ENCODE data around the gene FAM117B. TPM values are rescaled to one million over a fixed set of nuclear protein-coding genes. Genes with fewer than 3 reads are reported as not detected.

The FAM117B gene
- total and polyA plus RNA-seq, 12 donors: 0.49 to 3.9 (median 2.3) TPM

DNA sequence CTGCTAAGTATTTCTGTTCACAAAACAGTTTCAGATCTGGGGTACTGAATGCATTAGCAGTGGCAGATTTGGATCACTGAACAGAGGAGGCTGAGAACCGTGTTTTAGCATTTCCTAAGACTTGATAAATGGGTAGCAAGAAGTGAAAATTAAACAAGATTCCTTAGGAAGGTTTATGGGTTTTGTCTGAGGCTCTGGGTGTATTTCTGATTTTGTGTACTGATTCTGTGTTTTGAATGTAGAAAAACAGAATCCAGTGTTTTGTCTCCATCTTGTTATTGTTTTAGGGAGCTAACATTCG lies 1.4 kb downstream of the FAM117B start:
- intact Hi-C loops (cut with DNase I): loop anchor here in 2 of 10 donors (10.0 kb wide), 2 partner anchors 169 to 261 kb away; partner anchors contain the start of gene BMPR2 (in 1 of the 2)
- peak overlapping the region in 9 of 10 donors; percentile 87 to 99 (median 97) for H3K4me3 ChIP-seq
- WGBS, 2 donors: 2 to 6% methylated on average over 2 of the region's 2 CpGs
- no peak for ATAC-seq
- no peaks in the 10 kb centered on the region for H3K9me3 ChIP-seq
- H3K4me1 ChIP-seq: peaks cover 3 to 30% (median 24%) of the 10 kb centered on the region in 9 donors
- TF ChIP-seq CTCF (IDR thresholded peaks at IDR 0.05): no peak
- no peaks in the 10 kb centered on the region for H3K27me3 ChIP-seq
- peak overlapping the region in 9 of 10 donors; percentile 63 to 95 (median 91) for H3K27ac ChIP-seq
- no peaks in the 10 kb centered on the region for H3K36me3 ChIP-seq
- DNase-seq: no peak

DNA sequence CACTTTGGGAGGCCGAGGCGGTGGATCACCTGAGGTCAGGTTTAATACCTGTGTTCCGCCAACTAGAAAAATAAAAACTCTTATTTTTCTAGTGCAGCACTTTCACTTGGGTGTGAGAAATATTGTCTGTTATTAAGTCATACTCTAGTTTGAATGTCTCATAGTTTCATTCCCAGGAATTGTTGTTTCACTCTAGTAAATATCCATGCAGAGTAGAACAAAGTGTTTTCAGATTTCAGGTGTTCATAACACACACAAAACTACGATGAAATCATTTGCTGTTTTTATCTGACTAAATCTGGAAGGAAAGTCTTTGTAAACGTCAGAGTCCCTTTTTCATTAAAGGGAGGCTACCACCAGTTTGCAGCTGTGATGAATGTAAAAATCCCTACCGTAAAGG lies 4.0 kb downstream of the FAM117B start:
- Histone ChIP-seq H3K9me3 (no peaks in the 10 kb centered on the region), H3K36me3 (no peaks in the 10 kb centered on the region), H3K27ac (no peak overlapping the region), H3K4me3 (no peak overlapping the region), H3K4me1 (peaks cover 3 to 41% (median 28%) of the 10 kb centered on the region in 9 donors), H3K27me3 (no peaks in the 10 kb centered on the region)
- WGBS, 2 donors: 87 to 92% methylated on average over 6 of the region's 6 CpGs
- TF ChIP-seq CTCF (IDR thresholded peaks at IDR 0.05): no peak
- ATAC-seq: no peak
- intact Hi-C loops (cut with DNase I): loop anchor here in 2 of 10 donors (10.0 kb wide), 2 partner anchors 166 to 264 kb away; partner anchors contain the start of gene BMPR2 (in 1 of the 2)
- no peak for DNase-seq

DNA sequence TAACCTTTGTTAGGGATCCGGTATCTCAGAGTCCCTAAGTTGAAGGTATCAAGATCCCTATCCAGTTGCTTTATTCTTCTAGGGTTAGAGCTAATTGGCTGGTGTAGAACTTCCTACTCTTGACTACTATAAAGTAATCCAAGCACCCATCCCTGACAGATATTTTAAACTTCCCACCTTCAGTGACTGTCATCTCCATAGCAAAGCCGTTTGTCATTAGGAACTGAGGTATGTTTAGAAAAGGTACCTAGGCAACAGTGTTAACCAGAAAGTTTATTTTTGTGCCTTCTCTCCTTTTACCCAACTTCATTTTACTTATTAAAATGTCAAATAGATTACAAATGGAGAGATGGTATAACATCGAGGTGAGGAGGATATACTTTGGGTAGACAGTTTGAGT lies 4.5 kb downstream of the FAM117B start:
- intact Hi-C loops (cut with DNase I): loop anchor here in 2 of 10 donors (10.0 kb wide), 2 partner anchors 166 to 264 kb away; partner anchors contain the start of gene BMPR2 (in 1 of the 2)
- no peak for DNase-seq
- Histone ChIP-seq H3K4me1 (peaks cover 3 to 39% (median 29%) of the 10 kb centered on the region in 9 donors), H3K4me3 (no peak overlapping the region), H3K27ac (no peak overlapping the region), H3K9me3 (no peaks in the 10 kb centered on the region), H3K36me3 (no peaks in the 10 kb centered on the region), H3K27me3 (no peaks in the 10 kb centered on the region)
- TF ChIP-seq CTCF (IDR thresholded peaks at IDR 0.05): no peak
- 79 to 82% methylated on average over 3 of the region's 3 CpGs for WGBS, 2 donors
- no peak for ATAC-seq

DNA sequence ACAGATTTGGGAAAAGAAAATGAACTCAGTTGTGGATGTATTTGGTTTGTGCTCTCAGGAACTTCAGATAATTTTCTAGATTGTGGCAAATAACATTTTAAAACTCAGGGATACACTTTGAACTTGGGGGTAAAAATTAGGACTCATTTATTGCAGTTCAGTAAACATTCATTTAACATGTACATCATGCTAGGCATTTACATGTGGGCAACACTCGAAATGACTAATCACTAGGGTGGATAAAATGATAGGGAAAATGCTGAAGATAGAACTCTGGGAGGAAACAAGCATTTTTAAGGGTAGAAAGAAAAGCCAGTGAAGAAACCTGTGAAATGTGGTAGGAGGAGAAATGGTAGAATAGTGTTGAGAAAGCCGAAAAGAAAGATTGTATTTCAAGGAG lies 7.8 kb downstream of the FAM117B start:
- no peak for DNase-seq
- no peak for TF ChIP-seq CTCF (IDR thresholded peaks at IDR 0.05)
- 66 to 68% methylated on average over 2 of the region's 2 CpGs for WGBS, 2 donors
- Histone ChIP-seq H3K4me3 (no peak overlapping the region), H3K4me1 (peaks cover 0 to 31% (median 24%) of the 10 kb centered on the region in 9 donors), H3K27ac (peak overlapping the region in 4 of 10 donors; percentile 3 to 61 (median 40)), H3K27me3 (no peaks in the 10 kb centered on the region), H3K9me3 (no peaks in the 10 kb centered on the region), H3K36me3 (no peaks in the 10 kb centered on the region)
- intact Hi-C loops (cut with DNase I): no loop called here
- ATAC-seq: no peak

Data from heart right ventricle (tissue), 16 donors.